ENCODE measurements around the gene EIF3A.

DNA sequence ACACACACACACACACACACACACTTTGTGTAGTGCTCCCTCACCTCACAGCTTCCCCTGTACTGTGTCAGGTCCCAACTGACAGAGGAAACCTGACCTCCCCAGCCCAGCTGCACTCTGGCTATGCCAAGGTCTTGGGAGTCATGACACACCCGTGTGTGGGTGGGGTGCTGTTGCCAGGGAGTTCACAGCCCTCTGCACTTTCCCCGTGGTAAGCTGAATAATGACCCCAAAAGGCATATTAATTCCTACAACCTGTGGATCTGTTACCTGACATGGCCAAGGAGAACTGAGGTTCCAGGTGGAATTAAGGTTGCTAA lies 60.0 kb downstream of the EIF3A start:
- TF ChIP-seq TARDBP (IDR thresholded peaks at IDR 0.05), result no peak
- TF ChIP-seq FOXM1 (IDR thresholded peaks at IDR 0.05; ENCODE audit: borderline replicate concordance), result no peak
- no peak for TF ChIP-seq ZNF384 (IDR thresholded peaks at IDR 0.05)
- no peak for TF ChIP-seq NFRKB (IDR thresholded peaks at IDR 0.05)
- TF ChIP-seq BHLHE40 (IDR thresholded peaks at IDR 0.05; ENCODE audit: borderline replicate concordance), result no peak
- 0 out of 2 replicates have a peak, but pooled peaks have one; percentile 7 for TF ChIP-seq ELF4 (IDR thresholded peaks at IDR 0.05)
- no peak for TF ChIP-seq HDGF (IDR thresholded peaks at IDR 0.05; ENCODE audit: borderline replicate concordance)
- TF ChIP-seq ARNT (IDR thresholded peaks at IDR 0.05), result no peak
